Osteoblast (primary cell): ENCODE data around the gene RDH14. TPM values are rescaled to one million over a fixed set of nuclear protein-coding genes. Genes with fewer than 3 reads are reported as not detected.

Experiments
- DNase-seq: peaks from one replicate; pipeline ENCODE4 v3.0.0; 2011; ENCODE audit warnings: low spot score, mixed read lengths; ENCODE audit not compliant: insufficient read length; ENCODE audit errors: missing footprints
- H2AFZ ChIP-seq: 2 replicates; pipeline ENCODE4 v1.6.0; 2011; ENCODE audit warnings: mild to moderate bottlenecking, low read length
- H3K27ac ChIP-seq: 2 replicates; pipeline ENCODE4 v1.5.1; 2011; ENCODE audit warnings: mild to moderate bottlenecking, low read depth, low read length, moderate library complexity
- H3K27me3 ChIP-seq: 2 replicates; pipeline ENCODE4 v1.6.0; 2012; ENCODE audit warnings: mild to moderate bottlenecking, control low read depth, inconsistent platforms, low read length, moderate library complexity; ENCODE audit not compliant: insufficient read depth
- H3K36me3 ChIP-seq: 2 replicates; pipeline ENCODE4 v1.5.1; 2011; ENCODE audit warnings: mild to moderate bottlenecking, low read length, control low read depth, moderate library complexity; ENCODE audit not compliant: insufficient read depth
- H3K4me1 ChIP-seq: 2 replicates; pipeline ENCODE4 v1.5.1; 2011; ENCODE audit warnings: mild to moderate bottlenecking, low read length, control low read depth, moderate library complexity; ENCODE audit not compliant: insufficient read depth
- H3K4me2 ChIP-seq: 2 replicates; pipeline ENCODE4 v1.6.0; 2011; ENCODE audit warnings: mild to moderate bottlenecking, low read length; ENCODE audit not compliant: insufficient read depth
- H3K4me3 ChIP-seq: fragments of 200-600 bp; sonication (generic); 3 replicates; pipeline ENCODE4 v1.5.1; 2012; ENCODE audit warnings: mild to moderate bottlenecking, low read length, inconsistent platforms; ENCODE audit not compliant: insufficient read depth
- H3K79me2 ChIP-seq: 2 replicates; pipeline ENCODE4 v1.6.0; 2012; ENCODE audit warnings: mild to moderate bottlenecking, low read length, control low read depth, inconsistent platforms; ENCODE audit not compliant: insufficient read depth
- H3K9me3 ChIP-seq: 2 replicates; pipeline ENCODE4 v1.5.1; 2011; ENCODE audit warnings: low read depth, low read length, control low read depth
- H4K20me1 ChIP-seq: 2 replicates; pipeline ENCODE4 v1.6.0; 2012; ENCODE audit warnings: mild to moderate bottlenecking, low read length, control low read depth; ENCODE audit not compliant: insufficient read depth
- total RNA-seq: library from RNA; depleted of rRNA; stranded (reverse); fragments of >200 nt; gene quantifications from 2 replicates; pipeline ENCODE4 v1.2.3, GENCODE V29; 2012
- TF ChIP-seq, protein P1 (sequence below): IDR thresholded peaks from 2 replicates; pipeline ENCODE4 v1.5.1; 2011; ENCODE audit warnings: mild to moderate bottlenecking, low read depth, low read length, moderate library complexity; ENCODE audit errors: extremely low read depth

RDH14 gene
- total RNA-seq, 1 donor, result 23.5 TPM

DNA sequence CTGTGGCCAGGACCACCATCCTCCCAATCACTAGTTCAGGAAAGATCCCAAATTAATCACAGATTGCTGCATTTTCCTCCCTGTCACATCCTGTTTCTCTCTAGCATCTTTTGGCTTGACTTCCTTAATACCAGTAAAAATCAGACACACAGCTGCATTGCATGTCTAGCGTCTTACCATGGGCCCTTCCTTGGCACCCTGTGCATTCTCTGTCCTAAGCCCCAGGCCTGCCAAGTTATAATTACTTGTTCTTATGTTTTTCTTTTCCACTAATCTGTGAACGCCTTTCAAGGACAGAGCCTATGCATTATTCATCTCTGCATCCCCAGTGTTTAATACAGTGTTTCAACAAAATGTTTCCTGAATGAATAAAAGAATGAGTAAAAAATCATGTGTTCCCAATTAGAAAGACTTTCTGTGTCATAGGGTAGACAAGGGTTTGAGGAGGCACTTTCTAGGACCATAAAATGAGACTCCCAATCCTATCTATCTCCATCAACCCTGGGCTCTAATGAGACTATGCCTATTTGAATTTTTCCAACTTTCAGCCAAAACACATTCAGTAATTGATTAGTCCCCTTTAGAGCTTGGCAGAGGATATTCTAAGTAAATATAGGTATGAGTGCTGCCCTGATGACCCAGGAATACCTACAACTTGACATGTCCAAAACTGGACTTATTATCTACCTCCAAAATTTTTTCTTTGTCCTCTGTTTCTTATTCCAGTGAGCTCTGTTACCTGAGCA lies 39.2 kb upstream of the RDH14 start:
- TF ChIP-seq, protein P1, sequence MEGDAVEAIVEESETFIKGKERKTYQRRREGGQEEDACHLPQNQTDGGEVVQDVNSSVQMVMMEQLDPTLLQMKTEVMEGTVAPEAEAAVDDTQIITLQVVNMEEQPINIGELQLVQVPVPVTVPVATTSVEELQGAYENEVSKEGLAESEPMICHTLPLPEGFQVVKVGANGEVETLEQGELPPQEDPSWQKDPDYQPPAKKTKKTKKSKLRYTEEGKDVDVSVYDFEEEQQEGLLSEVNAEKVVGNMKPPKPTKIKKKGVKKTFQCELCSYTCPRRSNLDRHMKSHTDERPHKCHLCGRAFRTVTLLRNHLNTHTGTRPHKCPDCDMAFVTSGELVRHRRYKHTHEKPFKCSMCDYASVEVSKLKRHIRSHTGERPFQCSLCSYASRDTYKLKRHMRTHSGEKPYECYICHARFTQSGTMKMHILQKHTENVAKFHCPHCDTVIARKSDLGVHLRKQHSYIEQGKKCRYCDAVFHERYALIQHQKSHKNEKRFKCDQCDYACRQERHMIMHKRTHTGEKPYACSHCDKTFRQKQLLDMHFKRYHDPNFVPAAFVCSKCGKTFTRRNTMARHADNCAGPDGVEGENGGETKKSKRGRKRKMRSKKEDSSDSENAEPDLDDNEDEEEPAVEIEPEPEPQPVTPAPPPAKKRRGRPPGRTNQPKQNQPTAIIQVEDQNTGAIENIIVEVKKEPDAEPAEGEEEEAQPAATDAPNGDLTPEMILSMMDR, result no peak
- H3K79me2 ChIP-seq, result no peaks in the 10 kb centered on the region
- peak overlapping the region; percentile 77 for H3K27ac ChIP-seq
- peak overlapping the region; percentile 70 for H3K4me2 ChIP-seq
- no peaks in the 10 kb centered on the region for H3K9me3 ChIP-seq
- DNase-seq, result peak; percentile 74
- H4K20me1 ChIP-seq, result no peaks in the 10 kb centered on the region
- peak overlapping the region; percentile 72 for H2AFZ ChIP-seq
- H3K36me3 ChIP-seq, result no peaks in the 10 kb centered on the region
- peak overlapping the region; percentile 37 for H3K4me3 ChIP-seq
- peaks cover 23% of the 10 kb centered on the region for H3K4me1 ChIP-seq
- no peaks in the 10 kb centered on the region for H3K27me3 ChIP-seq

DNA sequence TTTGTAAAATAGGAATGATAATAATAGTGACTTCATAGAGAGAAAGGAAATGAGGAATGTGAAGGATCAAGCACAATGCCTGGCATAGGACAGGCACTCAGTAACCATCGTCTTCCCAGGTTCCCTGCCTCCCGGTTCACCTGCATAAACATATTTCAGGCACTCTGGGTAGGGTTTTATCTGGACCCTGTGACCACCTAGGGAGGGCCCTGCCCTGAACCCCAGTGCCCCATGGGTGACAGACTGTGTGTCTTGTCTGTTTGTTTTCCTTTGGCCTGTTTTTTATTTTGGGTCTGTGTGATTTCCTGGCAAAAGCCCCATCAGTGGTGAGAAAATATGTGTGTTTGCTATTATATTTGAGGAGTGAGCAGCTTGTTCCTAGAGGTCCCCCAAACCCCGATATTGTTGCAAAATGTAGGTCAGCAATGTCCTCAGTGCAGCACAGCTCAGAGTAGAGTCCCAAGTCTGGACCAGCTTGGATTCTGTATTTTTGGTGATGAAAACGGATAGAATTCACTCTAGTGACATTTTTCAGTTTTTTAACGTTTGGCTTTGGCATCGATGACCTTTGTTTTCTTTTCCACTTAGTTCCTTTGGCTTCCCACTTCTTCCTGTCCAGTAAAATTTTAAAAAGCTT lies 38.5 kb upstream of the RDH14 start:
- TF ChIP-seq, protein P1, result no peak
- no peaks in the 10 kb centered on the region for H3K9me3 ChIP-seq
- H3K27me3 ChIP-seq, result no peaks in the 10 kb centered on the region
- peak overlapping the region; percentile 72 for H2AFZ ChIP-seq
- H3K36me3 ChIP-seq, result no peaks in the 10 kb centered on the region
- H3K27ac ChIP-seq, result peak overlapping the region; percentile 77
- H3K4me1 ChIP-seq, result peaks cover 23% of the 10 kb centered on the region
- peak overlapping the region; percentile 37 for H3K4me3 ChIP-seq
- H3K79me2 ChIP-seq, result no peaks in the 10 kb centered on the region
- H4K20me1 ChIP-seq, result no peaks in the 10 kb centered on the region
- peak overlapping the region; percentile 70 for H3K4me2 ChIP-seq
- DNase-seq, result no peak

DNA sequence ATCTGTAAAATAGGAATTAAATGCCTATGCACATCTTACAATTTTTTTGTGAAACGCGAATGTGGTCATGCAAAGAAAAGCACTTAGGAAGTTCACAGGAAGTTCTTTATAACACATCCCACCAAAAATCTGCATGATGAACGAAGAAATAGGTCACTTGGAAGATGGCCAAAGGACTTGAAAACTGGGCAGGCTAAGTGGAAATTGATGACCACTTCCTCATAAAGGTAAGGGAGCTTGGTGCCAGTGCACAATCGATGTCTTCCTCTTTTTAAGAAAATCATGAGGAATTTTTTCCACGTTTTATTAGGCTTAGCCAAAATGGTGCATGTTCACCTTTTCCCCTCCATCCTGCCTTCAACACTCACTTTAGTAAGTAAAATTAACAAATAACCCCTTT lies 37.2 kb upstream of the RDH14 start:
- TF ChIP-seq, protein P1, result no peak
- Histone ChIP-seq H3K4me3 (no peak overlapping the region), H3K9me3 (no peaks in the 10 kb centered on the region), H3K79me2 (no peaks in the 10 kb centered on the region), H3K27me3 (no peaks in the 10 kb centered on the region), H3K36me3 (no peaks in the 10 kb centered on the region), H3K27ac (no peak overlapping the region), H2AFZ (no peak overlapping the region), H3K4me1 (peaks cover 25% of the 10 kb centered on the region), H4K20me1 (no peaks in the 10 kb centered on the region), H3K4me2 (no peak overlapping the region)
- no peak for DNase-seq

DNA sequence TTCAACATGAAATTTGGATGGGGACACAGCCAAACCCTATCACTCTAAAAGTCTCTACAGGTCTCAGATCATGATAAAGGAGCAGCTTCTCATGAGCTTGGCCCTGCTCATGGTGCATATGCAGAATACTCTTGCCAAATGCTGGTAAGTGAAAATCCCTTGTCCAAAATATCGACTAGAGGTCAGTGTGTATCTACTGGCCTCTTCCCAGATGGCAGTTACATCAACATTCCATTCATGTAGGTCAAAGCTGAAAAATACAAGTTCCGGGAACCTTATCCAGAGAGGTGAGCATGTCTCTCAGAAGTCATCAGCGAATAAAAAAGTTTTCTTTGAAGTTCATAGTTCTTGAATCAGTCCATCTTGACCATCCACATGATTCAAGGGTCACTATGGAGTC lies 36.5 kb upstream of the RDH14 start:
- TF ChIP-seq, protein P1, result no peak
- no peak overlapping the region for H2AFZ ChIP-seq
- no peaks in the 10 kb centered on the region for H3K36me3 ChIP-seq
- H3K4me2 ChIP-seq, result no peak overlapping the region
- no peak overlapping the region for H3K27ac ChIP-seq
- peaks cover 31% of the 10 kb centered on the region for H3K4me1 ChIP-seq
- DNase-seq, result no peak
- no peak overlapping the region for H3K4me3 ChIP-seq
- no peaks in the 10 kb centered on the region for H3K79me2 ChIP-seq
- H3K27me3 ChIP-seq, result no peaks in the 10 kb centered on the region
- no peaks in the 10 kb centered on the region for H3K9me3 ChIP-seq
- H4K20me1 ChIP-seq, result no peaks in the 10 kb centered on the region
